CD14-positive monocyte (primary cell): ENCODE data around the gene PLEKHS1. TPM values are rescaled to one million over a fixed set of nuclear protein-coding genes. Genes with fewer than 3 reads are reported as not detected.
"Not testable (repeated sequence)": the region's sequence is repeated elsewhere in the genome, so short reads cannot be mapped to it uniquely, and the experiment has no call there.

ENCODE experiments used
- DNase-seq, 3 donors: peaks; one replicate each; pipeline ENCODE4 v3.0.0-alpha.2; 2011 to 2022
- H2AFZ ChIP-seq: 2 replicates; pipeline ENCODE4 v1.6.0; 2012; ENCODE audit warnings: mild to moderate bottlenecking, low read depth, low read length, inconsistent platforms; ENCODE audit not compliant: insufficient read depth, poor library complexity, severe bottlenecking
- H3K27ac ChIP-seq, 2 donors: 1 replicate in 1 of 2; 2 replicates in 1 of 2; pipeline ENCODE4 v1.5.1; 2012 to 2013; ENCODE audit warnings: low read length in 2 of 2, control low read depth in 1 of 2, inconsistent platforms in 1 of 2, low read depth in 1 of 2, mild to moderate bottlenecking in 1 of 2
- H3K27me3 ChIP-seq, 2 donors: one replicate each; pipeline versions ENCODE4 v1.6.0 to v1.6.1; 2011 to 2013; ENCODE audit warnings: low read length in 2 of 2; ENCODE audit not compliant: control insufficient read depth in 2 of 2, insufficient read depth in 2 of 2
- H3K36me3 ChIP-seq, 2 donors: replicated peaks in 1 of 2; 1 replicate in 1 of 2; 2 replicates in 1 of 2; pipeline versions ENCODE4 v1.5.1 to v1.6.1; 2012 to 2013; ENCODE audit warnings: low read length in 2 of 2, control low read depth in 1 of 2, inconsistent platforms in 1 of 2, mild to moderate bottlenecking in 1 of 2; ENCODE audit not compliant: insufficient read depth in 2 of 2, control insufficient read depth in 1 of 2
- H3K4me1 ChIP-seq, 2 donors: 1 replicate in 1 of 2; 2 replicates in 1 of 2; pipeline versions ENCODE4 v1.5.1 to v1.6.1; 2012 to 2013; ENCODE audit warnings: low read length in 2 of 2, control low read depth in 1 of 2, inconsistent platforms in 1 of 2, mild to moderate bottlenecking in 1 of 2, moderate library complexity in 1 of 2; ENCODE audit not compliant: insufficient read depth in 2 of 2, control insufficient read depth in 1 of 2
- H3K4me2 ChIP-seq: replicated peaks from 2 replicates; pipeline ENCODE3; 2012; ENCODE audit warnings: low read length, moderate library complexity, mild to moderate bottlenecking; ENCODE audit not compliant: poor library complexity, severe bottlenecking; ENCODE audit errors: extremely low read depth
- H3K4me3 ChIP-seq, 3 experiments: fragments of 200-600 bp in 1 of 3; sonication (generic) in 1 of 3; replicated peaks in 1 of 3; 1 replicate in 2 of 3; 2 replicates in 1 of 3; pipeline ENCODE4 v1.5.1; 2011 to 2013; ENCODE audit warnings: low read length in 3 of 3, mild to moderate bottlenecking in 3 of 3, control low read depth in 2 of 3, low read depth in 2 of 3, inconsistent platforms in 1 of 3, moderate library complexity in 1 of 3
- H3K79me2 ChIP-seq: 2 replicates; pipeline ENCODE4 v1.6.0; 2012; ENCODE audit warnings: mild to moderate bottlenecking, control low read depth, inconsistent platforms, low read length, moderate library complexity; ENCODE audit not compliant: insufficient read depth
- H3K9ac ChIP-seq: 2 replicates; pipeline ENCODE4 v1.6.0; 2017; ENCODE audit warnings: low read length, mild to moderate bottlenecking; ENCODE audit not compliant: insufficient read depth, poor library complexity, severe bottlenecking
- H3K9me3 ChIP-seq, 2 donors: replicated peaks in 1 of 2; 1 replicate in 1 of 2; 2 replicates in 1 of 2; pipeline versions ENCODE4 v1.5.1 to v1.6.1; 2012 to 2013; ENCODE audit warnings: low read length in 2 of 2, control low read depth in 1 of 2; ENCODE audit not compliant: control insufficient read depth in 1 of 2, insufficient read depth in 1 of 2
- H4K20me1 ChIP-seq: 2 replicates; pipeline ENCODE4 v1.6.0; 2012; ENCODE audit warnings: mild to moderate bottlenecking, low read length, control low read depth, moderate library complexity; ENCODE audit not compliant: insufficient read depth
- H3K27ac Mint-ChIP-seq, 7 donors: one replicate each; pipeline ENCODE4 v1.8.0; 2020; ENCODE audit warnings: mild to moderate bottlenecking in 7 of 7, mixed read lengths in 7 of 7, moderate library complexity in 6 of 7, inconsistent platforms in 2 of 7
- H3K27me3 Mint-ChIP-seq, 3 donors: one replicate each; pipeline ENCODE4 v1.8.0; 2021 to 2022; ENCODE audit warnings: low read depth in 3 of 3, mild to moderate bottlenecking in 3 of 3, mixed read lengths in 3 of 3, moderate library complexity in 3 of 3, inconsistent platforms in 1 of 3
- H3K36me3 Mint-ChIP-seq, 2 donors: one replicate each; pipeline ENCODE4 v1.8.0; 2020; ENCODE audit warnings: mixed read lengths in 2 of 2, inconsistent platforms in 1 of 2, mild to moderate bottlenecking in 1 of 2
- H3K4me1 Mint-ChIP-seq: one replicate; pipeline ENCODE4 v1.8.0; 2020; ENCODE audit warnings: mild to moderate bottlenecking, mixed read lengths
- H3K4me3 Mint-ChIP-seq, 2 donors: one replicate each; pipeline ENCODE4 v1.8.0; 2020; ENCODE audit warnings: mild to moderate bottlenecking in 2 of 2, mixed read lengths in 2 of 2, moderate library complexity in 1 of 2
- H3K9me3 Mint-ChIP-seq, 7 donors: one replicate each; pipeline ENCODE4 v1.8.0; 2020 to 2022; ENCODE audit warnings: mixed read lengths in 7 of 7, mild to moderate bottlenecking in 6 of 7, moderate library complexity in 6 of 7, inconsistent platforms in 2 of 7
- CTCF ChIP-seq: fragments of 200-600 bp; IDR thresholded peaks from one replicate; pipeline ENCODE4 v1.8.0; 2022; ENCODE audit warnings: antibody characterized with exemption, mild to moderate bottlenecking
- WGBS: methylation state at CpG from one replicate; pipeline ENCODE4 v1.1.5; 2013; ENCODE audit warnings: missing lambda C conversion rate; ENCODE audit not compliant: insufficient coverage; 5-methylcytosine and 5-hydroxymethylcytosine counted together
- intact Hi-C, 2 donors: fragments of 100-400 bp; cut with micrococcal nuclease; formaldehyde crosslinking; loops; one replicate each; pipeline versions ENCODE4 v1.15.0 to v1.15.1; 2023
- polyA plus RNA-seq, 3 donors: library from polyadenylated mRNA; depleted of rRNA in 1 of 3; unstranded in 2 of 3; stranded (reverse) in 1 of 3; fragments of 300-500 nt in 2 of 3; fragments of >200 nt in 1 of 3; fragmentation: Illumina TruSeq in 2 of 3; gene quantifications; 1 replicate in 2 of 3; 2 replicates in 1 of 3; pipeline ENCODE4 v1.2.3, GENCODE V29; 2012 to 2021

Gene PLEKHS1
- polyA plus RNA-seq, 3 donors, result 0.08 TPM; not detected in 2

- Histone ChIP-seq H3K9me3 (no peaks in the 10 kb centered on the region), H3K79me2 (no peaks in the 10 kb centered on the region), H3K4me1 (no peaks in the 10 kb centered on the region), H3K27me3 (peaks cover 4% of the 10 kb centered on the region in 2 donors), H3K27ac (no peak overlapping the region), H3K4me2 (no peak overlapping the region), H4K20me1 (no peaks in the 10 kb centered on the region), H2AFZ (no peak overlapping the region), H3K36me3 (no peaks in the 10 kb centered on the region), H3K4me3 (no peak overlapping the region), H3K9ac (no peak overlapping the region)
- DNase-seq, result no peak
- Mint-ChIP-seq H3K36me3 (no peaks in the 10 kb centered on the region), H3K4me3 (no peak overlapping the region), H3K27ac (no peak overlapping the region), H3K4me1 (no peaks in the 10 kb centered on the region), H3K9me3 (peaks cover 0 to 14% (median 5%) of the 10 kb centered on the region in 7 donors), H3K27me3 (peaks cover 0 to 5% (median 3%) of the 10 kb centered on the region in 3 donors)
- no peak for TF ChIP-seq CTCF
- intact Hi-C loops, result no loop called here
- 80% methylated on average over 1 of the region's 2 CpGs for WGBS
These were observed 15.7 kb downstream of the PLEKHS1 start for GRCh38 chr10:113767222-113767621.

- H3K4me1 Mint-ChIP-seq, result no peaks in the 10 kb centered on the region
- Histone ChIP-seq H3K4me3 (no peak overlapping the region), H4K20me1 (no peaks in the 10 kb centered on the region), H3K9ac (no peak overlapping the region), H3K4me2 (no peak overlapping the region), H3K79me2 (no peaks in the 10 kb centered on the region), H3K9me3 (no peaks in the 10 kb centered on the region), H3K27me3 (peaks cover 4% of the 10 kb centered on the region in 2 donors), H3K27ac (no peak overlapping the region), H3K36me3 (no peaks in the 10 kb centered on the region), H3K4me1 (no peaks in the 10 kb centered on the region), H2AFZ (no peak overlapping the region)
- peaks cover 3 to 5% (median 4%) of the 10 kb centered on the region in 3 donors for H3K27me3 Mint-ChIP-seq
- H3K27ac Mint-ChIP-seq, result no peak overlapping the region
- no peaks in the 10 kb centered on the region for H3K36me3 Mint-ChIP-seq
- WGBS, result 100% methylated on average over 2 of the region's 4 CpGs
- H3K4me3 Mint-ChIP-seq, result no peak overlapping the region
- no peak for TF ChIP-seq CTCF
- no peak for DNase-seq
- no peaks in the 10 kb centered on the region for H3K9me3 Mint-ChIP-seq
- intact Hi-C loops, result no loop called here
These were observed 18.9 kb downstream of the PLEKHS1 start for GRCh38 chr10:113770346-113770745.

GRCh38 chr10:113771131-113771530, 19.6 kb downstream of the PLEKHS1 start:
- H3K36me3 Mint-ChIP-seq, DNase-seq, H3K4me3 Mint-ChIP-seq, H3K4me3 ChIP-seq, H3K9ac ChIP-seq, H4K20me1 ChIP-seq, H3K36me3 ChIP-seq, H3K27ac Mint-ChIP-seq, H3K79me2 ChIP-seq, H3K4me2 ChIP-seq, H3K27me3 Mint-ChIP-seq, H3K9me3 ChIP-seq, intact Hi-C loops, H3K27ac ChIP-seq, H2AFZ ChIP-seq, H3K9me3 Mint-ChIP-seq, H3K4me1 Mint-ChIP-seq, H3K27me3 ChIP-seq, H3K4me1 ChIP-seq: not testable (repeated sequence)
- no CpG with 5 or more reads among the region's 3 CpGs for WGBS
